Subcutaneous adipose tissue (tissue), 4 donors: ENCODE measurements around the gene MON2. TPM values are rescaled to one million over a fixed set of nuclear protein-coding genes. Genes with fewer than 3 reads are reported as not detected.

Experiments used
- total RNA-seq, 4 donors: library from RNA; depleted of rRNA; stranded (reverse); fragments of >200 nt; gene quantifications; one replicate each; pipeline ENCODE4 v1.1.0, GENCODE V29; 2016
- TF ChIP-seq, protein P1 (sequence below): fragments of 450-650 bp; IDR thresholded peaks from one replicate; pipeline ENCODE4 v1.5.1; 2016; ENCODE audit warnings: low read depth, mild to moderate bottlenecking, control low read depth, antibody characterized with exemption, moderate library complexity

MON2 gene
- total RNA-seq, 4 donors from 2014 or later, result 87.2 to 150 (median 101) TPM

DNA sequence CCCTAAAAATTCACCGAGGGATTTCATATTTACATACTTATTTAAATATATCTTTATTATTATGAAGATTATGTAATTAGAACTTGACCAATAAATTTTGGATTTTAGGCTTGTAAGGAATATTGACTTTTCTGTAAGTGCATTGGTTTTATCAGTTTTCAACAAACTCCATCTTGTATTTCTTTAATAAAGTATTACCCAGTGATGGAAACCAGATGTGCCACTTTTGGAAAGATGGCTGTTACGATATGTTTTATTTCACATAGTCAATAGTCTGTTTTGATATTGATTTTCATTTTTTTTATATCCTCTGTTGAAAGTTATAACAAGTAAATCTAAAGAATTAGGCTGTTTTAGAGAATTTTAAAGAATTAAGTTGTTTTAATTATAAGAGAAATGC, 1.8 kb downstream of the MON2 start:
- TF ChIP-seq, protein P1, sequence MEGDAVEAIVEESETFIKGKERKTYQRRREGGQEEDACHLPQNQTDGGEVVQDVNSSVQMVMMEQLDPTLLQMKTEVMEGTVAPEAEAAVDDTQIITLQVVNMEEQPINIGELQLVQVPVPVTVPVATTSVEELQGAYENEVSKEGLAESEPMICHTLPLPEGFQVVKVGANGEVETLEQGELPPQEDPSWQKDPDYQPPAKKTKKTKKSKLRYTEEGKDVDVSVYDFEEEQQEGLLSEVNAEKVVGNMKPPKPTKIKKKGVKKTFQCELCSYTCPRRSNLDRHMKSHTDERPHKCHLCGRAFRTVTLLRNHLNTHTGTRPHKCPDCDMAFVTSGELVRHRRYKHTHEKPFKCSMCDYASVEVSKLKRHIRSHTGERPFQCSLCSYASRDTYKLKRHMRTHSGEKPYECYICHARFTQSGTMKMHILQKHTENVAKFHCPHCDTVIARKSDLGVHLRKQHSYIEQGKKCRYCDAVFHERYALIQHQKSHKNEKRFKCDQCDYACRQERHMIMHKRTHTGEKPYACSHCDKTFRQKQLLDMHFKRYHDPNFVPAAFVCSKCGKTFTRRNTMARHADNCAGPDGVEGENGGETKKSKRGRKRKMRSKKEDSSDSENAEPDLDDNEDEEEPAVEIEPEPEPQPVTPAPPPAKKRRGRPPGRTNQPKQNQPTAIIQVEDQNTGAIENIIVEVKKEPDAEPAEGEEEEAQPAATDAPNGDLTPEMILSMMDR, result no peak

- TF ChIP-seq, protein P1, result no peak
Observed at GRCh38 chr12:62468935-62469334, 2.3 kb downstream of the MON2 start.

DNA sequence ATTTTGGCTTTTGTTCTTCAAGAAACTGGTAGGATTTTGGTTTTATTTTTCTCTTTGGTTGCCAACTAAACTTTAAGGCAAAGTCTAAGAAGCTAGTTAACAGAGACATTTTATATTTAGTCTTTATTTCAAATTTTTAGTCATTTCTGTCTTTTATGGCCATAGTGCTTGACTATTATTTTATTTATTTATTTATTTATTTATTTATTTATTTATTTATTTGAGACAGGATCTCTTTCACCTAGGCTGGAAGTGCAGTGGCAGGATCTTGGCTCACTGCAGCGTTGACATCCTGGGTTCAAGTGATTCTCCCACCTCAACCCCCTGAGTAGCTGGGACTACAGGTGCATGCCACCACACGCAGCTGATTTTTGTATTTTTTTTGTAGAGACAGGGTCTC, 3.1 kb downstream of the MON2 start:
- TF ChIP-seq, protein P1, result no peak

DNA sequence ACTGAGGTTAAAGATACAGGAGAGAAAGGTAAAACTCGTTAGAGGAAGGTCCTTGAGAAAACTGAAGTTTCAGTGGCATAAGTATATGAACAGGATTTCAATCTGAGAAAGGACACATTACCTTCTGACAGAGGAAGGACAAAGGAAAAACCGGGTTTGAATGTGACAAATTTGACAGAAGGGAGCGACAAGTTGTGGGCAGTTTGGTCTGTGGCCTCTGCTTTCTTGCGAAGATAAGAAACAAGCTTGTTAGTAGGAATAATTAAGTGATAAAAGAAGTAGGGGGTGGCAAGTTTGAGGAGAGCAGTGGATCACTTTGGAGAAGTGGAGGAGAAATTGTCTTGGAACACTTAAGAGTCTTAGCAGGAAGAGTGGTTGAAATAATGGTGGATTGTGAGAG, 5.1 kb downstream of the MON2 start:
- TF ChIP-seq, protein P1, result no peak

DNA sequence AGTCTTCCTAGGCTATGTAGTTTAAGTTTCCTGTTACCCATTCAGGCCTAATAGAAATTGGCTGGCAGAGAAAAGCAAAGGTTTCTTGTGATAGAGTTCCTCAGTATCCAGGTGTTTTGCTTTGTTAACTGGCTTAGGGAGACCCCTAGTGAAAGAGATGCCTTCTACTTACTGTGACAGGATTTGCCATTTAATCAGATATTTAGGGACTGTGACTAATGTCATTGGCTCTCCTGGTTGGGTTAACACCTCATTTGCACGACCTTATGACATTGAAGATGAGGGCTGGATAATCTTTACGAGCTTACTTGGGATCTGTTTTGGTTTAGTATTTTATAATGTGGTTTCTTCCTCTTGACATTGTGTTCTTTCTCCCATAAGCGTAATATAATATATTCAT, 5.8 kb downstream of the MON2 start:
- TF ChIP-seq, protein P1, result no peak

DNA sequence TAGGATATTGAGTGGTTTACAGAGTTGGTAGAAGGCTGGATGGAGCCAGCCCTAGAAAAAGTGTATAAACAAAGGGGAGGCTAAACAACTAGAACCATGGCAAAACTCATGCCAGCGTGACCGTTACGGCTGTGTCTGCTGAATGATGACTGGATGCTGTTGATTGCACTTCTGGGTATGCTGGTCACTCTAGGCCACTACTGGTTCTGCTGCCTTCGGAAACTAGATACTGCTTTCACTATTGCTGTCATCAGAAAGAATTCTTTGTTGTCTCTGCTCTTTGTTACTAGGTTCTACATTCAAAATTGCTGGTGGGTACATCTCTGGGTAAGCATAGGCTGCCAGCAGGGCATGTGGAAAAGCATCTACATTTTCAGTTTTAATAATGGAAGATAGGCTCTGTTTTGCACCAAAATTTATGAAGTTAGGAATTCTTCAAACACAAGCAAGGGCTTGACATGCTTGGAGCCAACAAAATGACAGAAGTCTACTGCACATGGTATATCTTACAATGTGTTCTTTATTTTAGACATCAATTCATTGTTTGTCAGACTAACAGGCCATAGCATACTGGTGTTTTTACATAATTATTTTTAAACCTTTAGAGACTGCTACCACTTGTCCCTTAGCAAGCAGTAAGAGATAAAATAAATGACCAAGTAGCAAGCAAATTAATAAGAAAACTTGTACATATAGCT, 15.4 kb downstream of the MON2 start:
- TF ChIP-seq, protein P1, result no peak

DNA sequence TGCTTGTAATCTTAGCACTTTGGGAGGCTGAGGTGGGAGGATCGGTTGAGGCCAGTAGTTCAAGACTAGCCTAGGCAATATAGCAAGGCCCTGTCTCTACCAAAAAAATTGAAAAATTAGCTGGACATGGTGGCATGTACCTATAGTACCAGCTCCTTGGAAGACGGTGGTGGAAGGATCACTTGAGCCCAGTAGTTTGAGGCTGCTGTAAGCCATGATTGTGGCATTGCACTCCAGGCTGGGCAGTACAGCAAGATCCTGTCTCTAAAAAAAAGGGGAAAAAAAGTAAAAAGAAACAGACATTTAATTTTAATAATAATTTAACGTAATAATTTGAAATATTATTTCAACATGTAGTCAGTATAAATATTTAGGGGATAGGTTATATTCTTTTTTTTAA, 16.1 kb downstream of the MON2 start:
- TF ChIP-seq, protein P1, result no peak
